ENCODE data around the gene CD47. TPM values are rescaled to one million over a fixed set of nuclear protein-coding genes. Genes with fewer than 3 reads are reported as not detected.
A peak's percentile ranks its signal among the peaks of the same experiment; 100 is the strongest.

The CD47 gene
- total RNA-seq, 1 donor from 2014 or later: 34.4 TPM

GRCh38 chr3:108004647-108005046, 86.2 kb downstream of the CD47 start:
- Mint-ChIP-seq H3K9me3 (ENCODE audit: unreplicated experiment) (peaks cover 7% of the 10 kb centered on the region), H3K36me3 (ENCODE audit: low read depth, unreplicated experiment) (no peaks in the 10 kb centered on the region), H3K4me3 (ENCODE audit: unreplicated experiment) (no peak overlapping the region), H3K4me1 (ENCODE audit: low read depth, unreplicated experiment) (peaks cover 18% of the 10 kb centered on the region), H3K27me3 (ENCODE audit: low read depth, unreplicated experiment) (peaks cover 3% of the 10 kb centered on the region), H3K27ac (ENCODE audit: unreplicated experiment) (no peak overlapping the region)
- DNase-seq (ENCODE audit: low read depth) (no peak), FAIRE-seq (no peak)
- Histone ChIP-seq H3K9ac (ENCODE audit: low read length) (no peak overlapping the region), H3K4me3 (ENCODE audit: insufficient read depth, low read depth, low read length) (no peak overlapping the region), H3K27me3 (ENCODE audit: insufficient read depth, low read length) (peaks cover 4% of the 10 kb centered on the region), H3K9me3 (ENCODE audit: insufficient read depth, low read depth, low read length) (no peaks in the 10 kb centered on the region), H4K20me1 (ENCODE audit: insufficient read depth, low read length) (no peaks in the 10 kb centered on the region), H2AFZ (ENCODE audit: low read depth, low read length) (no peak overlapping the region), H3K4me2 (ENCODE audit: low read length) (no peak overlapping the region), H3K79me2 (ENCODE audit: insufficient read depth, low read length) (no peaks in the 10 kb centered on the region), H3K27ac (ENCODE audit: low read depth, low read length) (no peak overlapping the region), H3K36me3 (ENCODE audit: insufficient read depth, low read length) (no peaks in the 10 kb centered on the region), H3K4me1 (ENCODE audit: insufficient read depth, low read length) (peaks cover 9% of the 10 kb centered on the region)
- no peak for TF ChIP-seq EZH2 (IDR thresholded peaks at IDR 0.05; ENCODE audit: insufficient read depth, low read length)
- no peak for TF ChIP-seq CTCF (IDR thresholded peaks at IDR 0.05; ENCODE audit: insufficient read depth, low read depth, low read length)

- no peak overlapping the region for H3K4me2 ChIP-seq (ENCODE audit: low read length)
- H2AFZ ChIP-seq (ENCODE audit: low read depth, low read length): no peak overlapping the region
- H3K9ac ChIP-seq (ENCODE audit: low read length): no peak overlapping the region
- H3K27ac ChIP-seq (ENCODE audit: low read depth, low read length): no peak overlapping the region
- H3K27me3 ChIP-seq (ENCODE audit: insufficient read depth, low read length): peaks cover 4% of the 10 kb centered on the region
- no peak overlapping the region for H3K4me3 ChIP-seq (ENCODE audit: insufficient read depth, low read depth, low read length)
- Mint-ChIP-seq H3K36me3 (ENCODE audit: low read depth, unreplicated experiment) (no peaks in the 10 kb centered on the region), H3K4me3 (ENCODE audit: unreplicated experiment) (no peak overlapping the region), H3K4me1 (ENCODE audit: low read depth, unreplicated experiment) (peaks cover 15% of the 10 kb centered on the region), H3K9me3 (ENCODE audit: unreplicated experiment) (peaks cover 5% of the 10 kb centered on the region), H3K27ac (ENCODE audit: unreplicated experiment) (peak overlapping the region; percentile 49), H3K27me3 (ENCODE audit: low read depth, unreplicated experiment) (peaks cover 3% of the 10 kb centered on the region)
- no peaks in the 10 kb centered on the region for H3K9me3 ChIP-seq (ENCODE audit: insufficient read depth, low read depth, low read length)
- DNase-seq (ENCODE audit: low read depth) (no peak), FAIRE-seq (no peak)
- no peaks in the 10 kb centered on the region for H4K20me1 ChIP-seq (ENCODE audit: insufficient read depth, low read length)
- TF ChIP-seq CTCF (IDR thresholded peaks at IDR 0.05; ENCODE audit: insufficient read depth, low read depth, low read length): no peak
- TF ChIP-seq EZH2 (IDR thresholded peaks at IDR 0.05; ENCODE audit: insufficient read depth, low read length): no peak
- peaks cover 10% of the 10 kb centered on the region for H3K4me1 ChIP-seq (ENCODE audit: insufficient read depth, low read length)
- H3K36me3 ChIP-seq (ENCODE audit: insufficient read depth, low read length): no peaks in the 10 kb centered on the region
- H3K79me2 ChIP-seq (ENCODE audit: insufficient read depth, low read length): no peaks in the 10 kb centered on the region
Observed at GRCh38 chr3:108001457-108001856, 89.4 kb downstream of the CD47 start.

- H3K79me2 ChIP-seq (ENCODE audit: insufficient read depth, low read length): no peaks in the 10 kb centered on the region
- DNase-seq (ENCODE audit: low read depth) (peak; percentile 34), FAIRE-seq (no peak)
- H3K4me3 Mint-ChIP-seq (ENCODE audit: unreplicated experiment): no peak overlapping the region
- TF ChIP-seq CTCF (IDR thresholded peaks at IDR 0.05; ENCODE audit: insufficient read depth, low read depth, low read length) (no peak), EZH2 (IDR thresholded peaks at IDR 0.05; ENCODE audit: insufficient read depth, low read length) (no peak)
- no peak overlapping the region for H2AFZ ChIP-seq (ENCODE audit: low read depth, low read length)
- peaks cover 5% of the 10 kb centered on the region for H3K9me3 Mint-ChIP-seq (ENCODE audit: unreplicated experiment)
- peaks cover 4% of the 10 kb centered on the region for H3K4me1 ChIP-seq (ENCODE audit: insufficient read depth, low read length)
- no peaks in the 10 kb centered on the region for H3K36me3 ChIP-seq (ENCODE audit: insufficient read depth, low read length)
- peaks cover 3% of the 10 kb centered on the region for H3K27me3 Mint-ChIP-seq (ENCODE audit: low read depth, unreplicated experiment)
- peak overlapping the region; percentile 14 for H3K27ac Mint-ChIP-seq (ENCODE audit: unreplicated experiment)
- peaks cover 9% of the 10 kb centered on the region for H3K4me1 Mint-ChIP-seq (ENCODE audit: low read depth, unreplicated experiment)
- peak overlapping the region; percentile 3 for H3K4me2 ChIP-seq (ENCODE audit: low read length)
- no peaks in the 10 kb centered on the region for H3K36me3 Mint-ChIP-seq (ENCODE audit: low read depth, unreplicated experiment)
- H3K4me3 ChIP-seq (ENCODE audit: insufficient read depth, low read depth, low read length): no peak overlapping the region
- H4K20me1 ChIP-seq (ENCODE audit: insufficient read depth, low read length): no peaks in the 10 kb centered on the region
- H3K27ac ChIP-seq (ENCODE audit: low read depth, low read length): no peak overlapping the region
- no peaks in the 10 kb centered on the region for H3K9me3 ChIP-seq (ENCODE audit: insufficient read depth, low read depth, low read length)
- H3K27me3 ChIP-seq (ENCODE audit: insufficient read depth, low read length): peaks cover 4% of the 10 kb centered on the region
- H3K9ac ChIP-seq (ENCODE audit: low read length): no peak overlapping the region
Observed at GRCh38 chr3:107999215-107999775, 91.5 kb downstream of the CD47 start.

All from astrocyte (in vitro differentiated cells and primary cell).